ENCODE results near the gene GKN2.

- TF ChIP-seq, protein P1, sequence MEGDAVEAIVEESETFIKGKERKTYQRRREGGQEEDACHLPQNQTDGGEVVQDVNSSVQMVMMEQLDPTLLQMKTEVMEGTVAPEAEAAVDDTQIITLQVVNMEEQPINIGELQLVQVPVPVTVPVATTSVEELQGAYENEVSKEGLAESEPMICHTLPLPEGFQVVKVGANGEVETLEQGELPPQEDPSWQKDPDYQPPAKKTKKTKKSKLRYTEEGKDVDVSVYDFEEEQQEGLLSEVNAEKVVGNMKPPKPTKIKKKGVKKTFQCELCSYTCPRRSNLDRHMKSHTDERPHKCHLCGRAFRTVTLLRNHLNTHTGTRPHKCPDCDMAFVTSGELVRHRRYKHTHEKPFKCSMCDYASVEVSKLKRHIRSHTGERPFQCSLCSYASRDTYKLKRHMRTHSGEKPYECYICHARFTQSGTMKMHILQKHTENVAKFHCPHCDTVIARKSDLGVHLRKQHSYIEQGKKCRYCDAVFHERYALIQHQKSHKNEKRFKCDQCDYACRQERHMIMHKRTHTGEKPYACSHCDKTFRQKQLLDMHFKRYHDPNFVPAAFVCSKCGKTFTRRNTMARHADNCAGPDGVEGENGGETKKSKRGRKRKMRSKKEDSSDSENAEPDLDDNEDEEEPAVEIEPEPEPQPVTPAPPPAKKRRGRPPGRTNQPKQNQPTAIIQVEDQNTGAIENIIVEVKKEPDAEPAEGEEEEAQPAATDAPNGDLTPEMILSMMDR (IDR thresholded peaks at IDR 0.05), result no peak
- no peak for TF ChIP-seq POLR2A (IDR thresholded peaks at IDR 0.05)
Observed at GRCh38 chr2:68992341-68992740, 39.6 kb upstream of the GKN2 start.

Measured in tibial nerve (tissue), 3 donors.